GM19463 (cell line): ENCODE results near the gene HOATZ.

Experiments
- ATAC-seq: cut with Tn5 transposase; IDR thresholded peaks from one replicate; pipeline ENCODE4 v1.9.1; 2021; ENCODE audit warnings: mild to moderate bottlenecking, moderate library complexity; ENCODE audit not compliant: unreplicated experiment

HOATZ gene

DNA sequence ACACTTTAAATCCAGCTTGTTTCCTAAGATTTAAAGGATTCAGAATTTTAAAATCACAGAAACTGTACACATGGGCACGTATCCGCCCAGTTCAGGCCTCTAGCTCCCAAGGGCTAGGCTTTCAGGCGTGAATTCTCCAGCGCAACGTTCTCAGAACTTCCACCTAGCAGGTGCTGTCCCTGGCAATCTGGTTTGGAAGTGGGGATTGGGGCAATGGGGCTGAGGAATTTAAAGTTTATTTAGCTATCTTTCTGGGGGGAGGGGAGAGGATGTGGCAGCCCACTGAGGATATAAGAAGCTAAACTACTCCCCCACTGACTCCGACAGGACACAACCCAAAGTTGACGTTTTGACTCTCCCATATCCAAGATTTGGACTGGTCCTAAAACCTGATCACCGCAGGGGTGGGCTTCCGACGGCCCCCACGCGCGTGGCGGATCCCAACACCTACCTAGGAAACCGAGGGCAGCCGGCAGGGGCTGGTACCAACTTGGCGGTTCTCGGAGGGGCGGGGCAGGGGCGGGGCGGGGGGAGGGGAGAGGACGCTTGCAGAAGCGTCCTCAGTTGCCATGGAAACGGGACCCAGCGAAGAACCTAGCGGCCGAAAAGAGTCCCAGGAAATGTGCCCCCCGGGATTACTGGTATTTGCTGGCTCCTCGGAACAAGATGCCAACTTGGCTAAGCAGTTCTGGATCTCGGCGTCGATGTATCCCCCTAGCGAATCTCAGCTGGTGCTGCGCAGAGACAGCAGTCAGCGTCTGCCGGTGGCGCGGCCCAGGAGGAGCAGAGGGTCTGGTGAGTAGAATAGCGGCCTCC, at the start of gene HOATZ:
TSS of gene HOATZ (plus strand) at position 563 of the 816 bp plus-strand sequence. CDS start at position 570, 7 bp downstream.
- no peak for ATAC-seq

DNA sequence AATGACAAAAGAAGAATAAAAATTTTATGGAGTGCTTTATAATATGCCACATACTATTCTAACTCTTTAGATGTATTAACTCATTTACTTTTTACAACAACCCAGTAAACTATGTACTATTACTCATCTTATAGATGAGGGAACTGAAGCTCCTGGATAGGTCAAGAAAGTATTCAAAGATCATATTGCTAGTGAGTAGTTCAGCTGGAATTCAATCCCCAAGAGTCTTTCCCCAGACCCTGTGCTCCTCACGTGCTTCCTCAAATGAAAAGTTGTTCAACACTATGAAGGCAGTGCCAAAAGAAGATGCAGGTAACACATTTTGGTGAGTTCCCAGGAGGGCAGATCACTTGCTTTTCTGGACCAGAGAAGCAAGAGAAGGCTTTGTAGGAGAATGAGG, 49.2 kb upstream of the HOATZ start:
- no peak for ATAC-seq

DNA sequence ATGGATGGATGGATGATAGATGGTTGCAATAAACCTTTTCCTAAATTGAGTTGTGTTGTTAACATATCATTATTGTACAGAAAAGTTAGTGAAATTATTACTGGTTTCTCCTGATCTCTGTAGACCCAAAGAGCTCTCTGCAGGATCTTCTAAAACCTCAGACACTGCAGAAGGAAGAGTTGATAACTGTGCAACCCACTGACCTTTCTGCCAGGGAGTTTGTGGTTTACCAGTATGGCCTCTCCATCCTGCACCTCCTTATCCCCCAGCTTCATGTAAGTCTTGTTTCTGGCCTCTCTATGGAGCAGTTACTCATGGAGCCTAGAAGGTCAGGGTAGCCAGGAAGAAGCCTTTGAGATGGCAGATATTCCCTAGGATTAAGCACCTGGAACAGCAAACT, 48.0 kb upstream of the HOATZ start:
- ATAC-seq = no peak

DNA sequence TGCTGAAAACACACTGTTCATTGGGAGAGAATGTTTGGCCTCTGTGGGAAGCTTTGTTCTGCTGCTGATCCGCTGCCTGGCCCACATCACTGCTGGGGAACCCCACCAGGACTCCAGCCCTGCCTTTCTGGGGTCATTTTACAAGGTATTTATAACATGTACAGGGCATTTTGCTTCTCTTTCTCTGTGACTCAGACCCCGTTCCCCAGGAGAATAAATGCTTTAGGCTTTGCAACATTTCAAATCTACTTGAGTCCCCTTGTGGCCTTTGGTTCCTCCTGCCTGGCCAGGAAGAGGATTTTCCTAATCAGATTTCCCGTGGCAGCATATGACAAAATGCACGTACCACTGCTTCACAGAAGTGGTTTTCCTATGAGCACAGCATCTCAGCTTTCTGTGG, 45.4 kb upstream of the HOATZ start:
- no peak for ATAC-seq

DNA sequence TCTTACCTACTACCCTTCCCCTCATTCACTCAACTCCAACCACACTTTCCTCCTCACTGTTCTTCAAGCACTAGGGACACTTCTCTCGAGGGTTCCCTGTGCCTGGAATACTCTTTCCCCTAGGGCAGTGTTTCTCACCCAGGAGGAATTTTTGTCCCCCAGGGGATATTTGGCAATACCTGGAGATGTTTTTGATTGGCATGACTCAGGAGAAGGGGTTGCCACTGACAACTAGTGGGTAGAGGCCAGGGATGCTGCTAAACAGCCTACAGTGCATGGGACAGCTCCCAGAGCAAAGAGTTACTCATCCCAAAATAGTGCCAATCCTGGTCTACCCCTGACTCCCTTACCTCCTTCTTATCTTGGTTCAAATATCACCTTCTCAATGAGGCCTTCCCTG, 42.4 kb upstream of the HOATZ start:
- ATAC-seq = no peak

DNA sequence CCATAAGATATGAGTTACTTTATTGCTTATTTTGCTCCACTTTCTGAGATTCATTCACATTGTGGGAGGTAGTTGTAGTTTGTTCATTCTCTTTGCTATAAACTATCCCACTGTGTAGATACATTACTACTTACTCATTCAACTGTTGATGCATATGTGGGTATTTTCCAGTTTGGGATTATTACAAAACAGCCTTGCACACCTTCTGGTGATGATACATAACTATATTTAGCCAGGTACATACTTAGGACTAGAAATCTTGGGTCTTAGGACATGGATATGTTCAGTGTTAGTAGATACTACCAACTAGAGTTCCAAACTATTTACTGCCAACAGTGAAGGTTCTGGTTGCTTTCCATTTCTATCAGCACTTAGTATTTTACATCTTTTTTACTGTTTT, 40.1 kb upstream of the HOATZ start:
- ATAC-seq = no peak

DNA sequence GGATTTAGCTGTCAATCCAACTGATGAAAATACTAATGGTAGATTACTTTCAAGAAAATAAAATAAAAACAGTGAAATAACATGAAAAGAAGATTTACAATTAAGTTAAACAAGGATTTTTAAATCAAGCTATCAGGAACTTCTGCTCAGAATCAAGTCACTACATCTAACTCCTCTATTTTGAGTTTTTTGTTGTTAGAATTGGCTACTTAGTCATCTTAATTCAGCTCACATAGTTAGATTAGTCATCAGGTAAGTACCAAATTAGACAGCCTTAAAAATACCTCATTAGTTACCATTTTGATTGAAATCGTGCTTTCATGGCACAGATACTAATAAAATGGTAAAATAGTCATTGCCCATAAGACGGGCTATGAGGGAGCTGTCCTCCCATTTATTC, 38.2 kb upstream of the HOATZ start:
- ATAC-seq = no peak

DNA sequence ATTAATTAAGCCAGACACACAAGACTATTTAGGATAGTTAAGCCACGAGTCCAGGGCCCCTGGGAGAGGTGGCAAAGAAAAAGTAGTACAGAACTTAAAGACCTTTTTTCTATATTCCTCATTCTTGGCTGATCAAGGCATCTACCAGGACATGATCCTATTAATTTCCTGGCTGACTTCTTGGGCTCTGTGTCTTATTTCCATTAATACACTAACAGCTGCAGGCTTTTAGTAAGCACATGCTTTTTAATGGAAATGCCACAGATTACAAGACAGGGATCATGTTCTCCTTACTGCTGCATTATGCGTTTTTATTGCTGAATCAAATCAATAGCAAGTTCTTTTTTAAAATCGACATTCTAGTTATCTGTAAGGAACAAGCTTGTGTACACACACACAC, 37.6 kb upstream of the HOATZ start:
- ATAC-seq = no peak

DNA sequence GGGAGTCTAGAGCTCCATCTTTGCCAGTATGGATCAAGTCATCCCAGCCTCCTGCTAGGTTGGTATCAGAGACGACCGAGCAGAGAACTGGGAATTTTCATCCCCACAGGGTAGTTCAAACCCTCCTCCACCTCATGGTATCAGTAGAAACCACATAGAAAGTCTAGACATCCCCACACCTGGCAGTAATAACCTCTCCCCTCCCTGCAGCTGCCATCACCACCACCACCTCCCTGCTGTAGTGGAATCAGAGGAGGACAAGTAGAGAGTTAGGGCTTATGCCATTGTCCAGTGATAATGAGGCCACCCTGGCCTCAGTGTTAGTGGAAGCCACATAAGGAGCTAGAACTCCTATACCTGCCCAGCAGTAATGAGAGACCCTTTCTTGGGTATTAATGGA, 36.7 kb upstream of the HOATZ start:
- no peak for ATAC-seq

DNA sequence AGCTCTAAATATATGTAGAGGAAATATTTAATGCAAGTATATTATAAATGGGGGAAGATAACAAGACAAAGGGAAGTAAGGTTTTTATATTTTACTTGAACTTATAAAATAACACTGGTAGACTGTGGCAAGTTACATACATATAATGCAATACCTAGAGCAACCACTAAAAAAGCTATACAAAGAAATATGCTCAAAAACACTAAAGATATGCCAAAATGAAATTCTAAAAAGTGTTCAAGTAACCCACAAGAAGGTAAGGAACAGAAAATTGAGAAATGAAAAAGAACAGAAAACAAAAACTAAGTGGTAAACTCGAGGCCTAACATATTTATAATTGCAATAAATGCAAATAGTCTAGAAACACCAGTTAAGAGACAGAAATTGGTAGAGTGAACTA, 34.9 kb upstream of the HOATZ start:
- ATAC-seq = no peak

DNA sequence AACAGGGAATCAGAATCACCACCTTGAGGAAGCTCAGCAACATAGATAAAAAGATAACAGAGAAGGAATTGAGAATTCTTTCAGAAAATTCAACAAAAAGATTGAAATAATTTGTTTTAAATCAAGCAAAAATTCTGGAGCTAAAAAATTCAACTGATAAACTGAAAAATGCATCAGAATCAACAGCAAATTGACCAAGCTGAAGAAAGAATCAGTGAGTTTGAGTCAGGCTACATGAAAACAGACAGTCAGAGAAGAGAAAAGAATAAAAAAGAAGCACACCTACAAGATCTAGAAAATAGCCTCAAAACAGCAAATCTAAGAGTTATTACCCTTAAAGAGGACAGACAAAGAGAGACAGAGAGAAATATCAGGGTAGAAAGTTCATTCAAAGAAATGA, 31.1 kb upstream of the HOATZ start:
- ATAC-seq = no peak

DNA sequence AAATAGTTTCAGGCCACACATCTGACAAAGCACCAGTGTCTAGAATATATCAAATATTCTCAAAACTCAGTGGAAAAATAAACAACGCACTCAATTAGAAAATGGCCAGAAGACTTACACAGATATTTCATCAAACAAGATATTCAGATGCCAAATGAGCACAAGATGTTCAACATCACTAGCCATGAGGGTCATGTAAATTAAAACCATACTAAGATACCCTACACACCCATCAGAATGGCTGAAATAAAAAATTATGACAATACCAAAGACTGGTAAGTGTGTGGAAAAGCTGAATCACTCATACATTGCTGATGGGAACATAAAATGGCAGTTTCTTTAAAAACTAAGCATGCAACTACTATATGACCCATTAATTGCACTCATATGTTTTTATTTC, 24.1 kb upstream of the HOATZ start:
- ATAC-seq = no peak

DNA sequence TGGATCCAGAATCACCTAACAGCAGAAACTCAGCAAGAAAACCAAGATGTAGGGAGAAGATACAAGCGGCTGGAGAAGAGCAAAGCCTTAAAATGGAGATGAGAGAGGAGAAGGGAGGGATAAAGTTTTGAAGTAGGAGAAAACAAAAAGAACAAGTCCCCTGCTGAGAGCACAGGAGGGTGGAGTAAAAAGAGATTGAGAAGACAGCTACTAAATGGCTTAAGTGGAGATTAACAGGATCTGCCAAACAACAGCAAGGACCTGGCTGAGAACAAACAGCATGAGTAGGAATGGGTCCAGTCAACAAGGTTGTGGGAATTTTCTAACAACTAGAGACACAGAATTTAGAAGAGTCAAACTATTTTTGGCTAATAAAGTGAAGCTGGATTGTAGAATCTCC, 20.5 kb upstream of the HOATZ start:
- ATAC-seq = no peak

DNA sequence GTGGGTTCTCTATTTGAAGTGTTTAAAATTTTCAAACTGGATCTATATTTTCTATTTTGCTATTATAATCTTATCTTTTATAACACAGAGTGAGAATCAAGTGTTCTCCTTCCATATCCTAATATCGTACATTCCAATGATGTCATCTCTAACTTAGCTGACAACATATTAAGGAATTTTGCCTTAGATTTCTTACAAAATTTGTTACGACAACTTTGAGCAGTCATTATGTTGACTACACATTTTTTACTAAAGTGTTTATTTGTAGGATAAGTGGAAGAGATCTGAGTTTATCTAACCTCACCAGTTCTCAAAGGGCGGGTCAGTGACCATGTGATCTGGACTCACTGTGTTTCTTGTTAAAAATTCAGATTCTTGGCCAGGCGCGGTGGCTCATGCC, 15.1 kb upstream of the HOATZ start:
- ATAC-seq = no peak

DNA sequence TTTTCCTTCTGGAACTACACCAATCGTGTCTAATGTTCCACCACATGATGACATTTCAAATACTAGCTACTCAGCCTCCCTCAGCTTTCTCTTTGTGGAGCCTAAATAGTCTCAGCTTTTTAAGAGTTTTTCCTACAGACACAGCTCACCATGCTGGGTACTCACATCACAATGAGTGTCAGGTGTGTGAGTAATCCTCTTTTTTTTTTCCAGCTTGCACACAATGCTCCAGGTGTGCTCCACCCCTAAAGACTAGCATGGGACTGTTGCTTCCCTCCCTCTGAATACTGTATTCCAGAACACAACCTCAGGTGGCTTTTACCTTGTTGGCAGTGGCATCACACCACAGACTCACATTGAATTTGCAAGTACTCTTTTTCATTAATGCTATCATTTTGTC, 14.1 kb upstream of the HOATZ start:
- no peak for ATAC-seq

DNA sequence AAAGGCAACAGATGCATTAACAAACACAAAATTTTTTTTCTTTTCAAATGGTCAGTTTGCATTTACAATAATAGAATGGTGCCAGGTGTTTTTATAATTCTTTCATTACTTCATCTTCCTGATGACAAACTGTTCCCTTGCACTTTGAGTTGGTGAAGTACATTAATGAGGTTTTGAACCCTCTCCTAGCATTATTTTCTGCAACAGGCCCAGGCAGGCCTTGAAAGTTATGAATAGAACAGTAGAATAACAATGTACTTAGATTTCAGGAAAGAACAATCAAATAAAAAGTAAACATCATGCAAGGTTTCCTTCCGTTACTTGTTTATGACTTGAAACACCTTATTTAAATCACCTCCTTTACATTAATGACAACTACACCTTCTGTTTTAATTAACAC, 12.0 kb upstream of the HOATZ start:
- no peak for ATAC-seq

DNA sequence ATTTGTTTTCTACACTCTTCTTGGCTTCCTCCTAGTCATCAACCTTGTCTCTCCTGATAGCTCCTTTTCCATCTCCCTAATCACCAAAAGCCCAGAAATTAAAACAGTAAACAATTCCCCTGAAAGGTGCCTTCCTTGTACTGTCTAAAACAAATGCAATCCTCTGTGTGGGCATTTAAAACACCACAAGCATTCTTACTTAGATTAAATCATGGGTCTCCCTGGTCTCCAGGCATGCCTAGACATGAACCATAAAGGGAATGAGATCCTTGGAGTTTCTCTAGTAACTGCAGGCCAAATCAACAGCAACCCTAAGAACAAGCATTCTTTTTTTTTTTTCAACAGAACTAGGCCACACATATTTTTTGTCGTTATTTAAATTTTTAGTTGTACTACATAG, 4.3 kb upstream of the HOATZ start:
- no peak for ATAC-seq

DNA sequence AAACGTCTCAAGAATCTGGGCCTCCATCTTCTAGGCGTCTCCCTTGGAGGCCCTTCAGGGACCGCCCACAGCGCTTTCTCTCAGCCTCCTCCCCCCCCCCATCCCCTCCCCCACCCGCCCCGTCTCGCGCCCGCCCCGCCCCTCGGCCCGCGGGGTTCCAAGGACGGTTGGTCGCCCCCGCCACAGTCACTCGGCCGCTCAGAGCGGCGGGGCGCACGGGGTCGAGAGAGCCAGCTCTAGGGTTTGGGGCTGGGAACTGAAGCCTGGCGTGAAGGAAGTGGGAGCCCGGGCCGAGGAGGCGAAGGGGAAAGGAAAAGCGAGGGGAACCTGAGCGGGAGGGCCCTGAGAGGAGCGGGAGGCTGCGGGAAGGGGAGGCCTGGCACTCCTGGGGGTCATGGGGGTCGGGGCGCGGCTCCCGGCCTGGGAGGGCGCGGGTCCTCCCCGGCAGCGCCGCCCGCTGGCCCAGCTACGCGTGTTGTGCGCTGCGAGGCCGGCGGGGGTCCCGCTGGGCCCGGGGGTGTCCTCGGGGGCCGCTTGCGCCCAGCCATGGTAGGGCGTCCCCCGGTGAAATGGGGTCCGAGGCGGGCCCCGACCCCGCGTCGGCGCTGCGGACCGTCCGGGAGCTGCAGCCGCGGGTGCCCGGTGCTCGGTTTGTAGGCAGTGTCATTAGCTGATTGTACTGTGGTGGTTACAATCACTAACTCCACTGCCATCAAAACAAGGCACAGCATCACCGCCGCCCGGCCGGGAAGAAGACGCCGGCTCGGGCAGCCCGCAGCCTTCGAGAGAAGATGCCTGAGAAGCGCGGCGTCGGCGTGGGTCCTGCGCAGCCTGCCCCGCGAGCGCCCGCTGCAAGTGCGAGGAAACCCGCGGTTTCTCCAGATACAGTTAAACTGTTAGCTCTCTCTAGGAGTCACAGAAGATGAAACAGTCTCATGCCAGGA, 2.0 kb upstream of the HOATZ start, which contains the start of gene BTG4:
TSS of gene BTG4 (minus strand) at position 91 of the 944 bp plus-strand sequence. CDS start 13,610 bp downstream, outside the sequence.
- no peak for ATAC-seq

DNA sequence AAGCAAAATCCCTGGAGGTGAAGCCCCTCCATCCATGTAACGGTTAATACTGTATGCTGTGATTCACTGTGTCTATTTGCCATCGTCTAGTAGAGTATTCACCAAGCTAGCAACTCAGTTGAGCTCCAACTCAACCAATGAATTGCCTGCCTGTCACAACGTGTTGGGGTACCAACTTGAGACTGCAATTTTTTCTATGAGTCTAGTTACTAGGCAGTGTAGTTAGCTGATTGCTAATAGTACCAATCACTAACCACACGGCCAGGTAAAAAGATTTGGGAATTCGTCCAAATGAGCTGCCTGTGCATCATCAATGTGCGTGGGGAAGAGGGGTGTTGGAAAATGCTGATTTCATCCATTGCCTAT, 1.4 kb upstream of the HOATZ start:
- ATAC-seq = no peak

DNA sequence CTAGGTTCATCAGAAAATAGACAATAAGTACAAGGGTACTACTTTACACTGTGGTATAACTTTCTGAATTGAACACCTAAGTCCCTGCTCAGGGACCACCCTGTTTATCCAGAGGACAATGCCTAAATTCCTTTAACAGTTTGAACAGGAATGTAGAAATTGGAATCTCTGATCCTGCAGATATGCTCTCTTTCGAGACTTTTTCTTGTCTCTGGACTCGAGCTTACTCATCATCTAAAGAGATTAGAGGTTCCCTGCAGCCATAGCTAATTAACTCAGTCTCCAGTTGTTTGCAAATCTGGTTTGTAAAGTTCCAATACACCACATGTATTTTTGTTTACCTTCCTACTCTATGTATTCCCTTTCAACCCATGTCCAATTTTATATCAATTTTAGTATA, 1.0 kb downstream of the HOATZ start:
- no peak for ATAC-seq

DNA sequence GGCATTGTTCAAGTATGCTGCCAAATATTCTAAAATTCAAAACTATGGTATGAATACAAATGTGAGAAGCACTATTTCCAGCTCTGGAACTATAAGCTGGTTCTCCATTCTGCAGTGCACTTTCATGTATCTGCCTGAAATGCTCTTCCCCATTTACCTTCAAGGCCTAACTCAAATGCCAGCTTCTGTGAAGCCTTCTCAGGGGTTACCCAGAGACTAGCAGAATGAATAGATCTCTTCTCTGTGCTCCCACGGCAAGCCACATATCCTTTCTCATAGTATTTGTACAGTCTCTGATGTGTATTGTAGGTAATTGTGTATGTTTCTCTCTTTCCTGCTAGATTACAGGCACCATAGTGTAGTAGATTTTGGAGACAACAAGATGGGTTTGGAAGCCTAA, 4.1 kb downstream of the HOATZ start:
- no peak for ATAC-seq

DNA sequence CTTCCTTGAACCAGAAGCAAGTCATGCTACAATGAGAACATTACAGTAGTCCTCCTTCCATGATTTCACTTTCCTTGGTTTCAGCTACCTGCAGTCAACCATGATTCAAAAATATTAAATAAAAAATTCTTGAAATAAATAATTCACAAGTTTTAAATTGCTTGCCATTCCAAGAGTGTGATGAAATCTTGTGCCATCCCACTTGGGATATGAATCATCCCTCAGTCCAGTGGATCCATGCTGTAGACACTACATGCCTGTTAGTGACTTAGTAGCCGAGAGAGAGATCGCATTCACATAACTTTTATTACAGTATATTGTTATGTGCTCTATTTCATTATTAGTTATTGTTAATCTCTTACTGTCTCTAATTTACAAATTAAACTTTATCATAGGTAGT, 6.0 kb downstream of the HOATZ start:
- ATAC-seq = no peak
